C4-2B (cell line): ENCODE measurements around the gene NDFIP2.

Experiments
- H3K27ac ChIP-seq: fragments of 450-650 bp; 2 replicates; pipeline ENCODE4 v1.5.1; 2017
- ZFX ChIP-seq: fragments of 450-650 bp; IDR thresholded peaks from 2 replicates; pipeline ENCODE4 v1.6.1; 2017
- TF ChIP-seq, protein P1 (sequence below): fragments of 450-650 bp; conservative IDR thresholded peaks from 2 replicates; pipeline ENCODE4 v1.5.1; 2017; ENCODE audit warnings: mild to moderate bottlenecking

The NDFIP2 gene

DNA sequence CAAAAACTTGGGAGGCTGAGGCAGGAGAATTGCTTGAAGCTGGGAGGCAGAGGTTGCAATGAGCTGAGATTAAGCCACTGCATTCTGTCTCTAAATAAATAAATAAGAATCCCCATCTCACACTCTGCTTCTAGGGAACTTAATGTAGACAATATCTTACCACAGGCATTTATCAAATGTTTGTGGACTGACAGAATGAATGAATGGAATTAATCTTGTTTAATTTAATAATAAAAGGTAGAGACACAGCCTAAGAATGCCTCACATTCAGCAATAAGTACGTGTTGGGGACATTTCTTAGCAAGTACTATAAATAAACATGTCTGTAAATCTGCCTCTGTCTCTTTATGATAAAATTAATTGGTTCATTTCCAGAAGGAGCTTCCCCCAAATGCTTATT, 38.7 kb upstream of the NDFIP2 start:
- no peak for TF ChIP-seq ZFX
- TF ChIP-seq, protein P1, sequence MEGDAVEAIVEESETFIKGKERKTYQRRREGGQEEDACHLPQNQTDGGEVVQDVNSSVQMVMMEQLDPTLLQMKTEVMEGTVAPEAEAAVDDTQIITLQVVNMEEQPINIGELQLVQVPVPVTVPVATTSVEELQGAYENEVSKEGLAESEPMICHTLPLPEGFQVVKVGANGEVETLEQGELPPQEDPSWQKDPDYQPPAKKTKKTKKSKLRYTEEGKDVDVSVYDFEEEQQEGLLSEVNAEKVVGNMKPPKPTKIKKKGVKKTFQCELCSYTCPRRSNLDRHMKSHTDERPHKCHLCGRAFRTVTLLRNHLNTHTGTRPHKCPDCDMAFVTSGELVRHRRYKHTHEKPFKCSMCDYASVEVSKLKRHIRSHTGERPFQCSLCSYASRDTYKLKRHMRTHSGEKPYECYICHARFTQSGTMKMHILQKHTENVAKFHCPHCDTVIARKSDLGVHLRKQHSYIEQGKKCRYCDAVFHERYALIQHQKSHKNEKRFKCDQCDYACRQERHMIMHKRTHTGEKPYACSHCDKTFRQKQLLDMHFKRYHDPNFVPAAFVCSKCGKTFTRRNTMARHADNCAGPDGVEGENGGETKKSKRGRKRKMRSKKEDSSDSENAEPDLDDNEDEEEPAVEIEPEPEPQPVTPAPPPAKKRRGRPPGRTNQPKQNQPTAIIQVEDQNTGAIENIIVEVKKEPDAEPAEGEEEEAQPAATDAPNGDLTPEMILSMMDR, result no peak

DNA sequence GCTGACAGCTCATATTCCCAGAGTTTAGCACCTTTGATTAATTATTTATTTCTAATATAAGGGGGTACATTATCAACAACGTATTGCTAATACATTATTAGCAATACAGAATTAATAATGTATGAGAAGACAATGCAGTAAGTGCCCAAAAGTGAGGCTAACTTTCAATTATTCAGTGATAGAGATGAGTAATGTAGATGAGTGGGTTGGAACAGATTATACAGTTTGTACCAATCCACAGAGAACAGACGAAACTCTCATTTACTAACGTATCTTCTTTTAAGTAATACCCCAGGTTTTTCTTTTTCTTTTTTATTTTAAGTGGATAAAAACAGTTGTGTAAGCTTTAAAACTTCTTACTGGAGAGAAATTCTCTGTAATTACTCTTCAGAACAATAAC, 38.2 kb upstream of the NDFIP2 start:
- TF ChIP-seq, protein P1, result no peak
- no peak for TF ChIP-seq ZFX
- no peak overlapping the region for H3K27ac ChIP-seq

More for the DNA sequence above, 38.7 kb upstream of the NDFIP2 start:
- H3K27ac ChIP-seq, result peak overlapping the region; percentile 88

DNA sequence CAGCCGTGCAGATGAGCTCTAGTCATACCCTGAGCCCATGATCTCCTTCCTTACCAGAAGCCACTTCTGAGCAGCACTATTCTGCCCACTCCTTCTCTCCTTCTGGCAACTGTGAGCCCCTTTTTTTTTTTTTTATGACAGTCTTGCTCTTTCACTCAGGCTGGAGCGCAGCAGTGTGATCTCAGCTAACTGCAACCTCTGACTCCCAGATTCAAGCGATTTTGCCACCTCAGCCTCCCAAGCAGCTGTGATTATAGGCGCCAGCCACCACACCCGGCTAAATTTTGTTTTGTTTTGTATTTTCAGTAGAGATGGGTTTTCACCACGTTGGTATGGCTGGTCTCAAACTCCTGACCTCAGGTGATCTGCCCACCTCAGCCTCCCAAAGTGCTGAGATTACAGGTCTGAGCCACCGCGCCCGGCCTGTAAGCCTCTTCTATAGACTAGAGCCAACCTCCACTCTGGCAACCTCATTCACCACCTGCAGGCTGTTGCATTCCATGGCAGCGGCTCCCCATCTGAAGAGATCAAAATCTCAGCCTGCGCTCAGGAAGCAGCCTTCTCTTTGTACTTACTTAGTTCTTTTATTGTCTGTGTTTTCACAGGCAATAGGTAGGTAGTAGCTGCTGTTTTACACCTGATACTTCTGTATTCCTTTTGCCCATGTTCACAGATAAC, 34.8 kb upstream of the NDFIP2 start:
- no peak overlapping the region for H3K27ac ChIP-seq
- no peak for TF ChIP-seq ZFX
- TF ChIP-seq, protein P1, result no peak

DNA sequence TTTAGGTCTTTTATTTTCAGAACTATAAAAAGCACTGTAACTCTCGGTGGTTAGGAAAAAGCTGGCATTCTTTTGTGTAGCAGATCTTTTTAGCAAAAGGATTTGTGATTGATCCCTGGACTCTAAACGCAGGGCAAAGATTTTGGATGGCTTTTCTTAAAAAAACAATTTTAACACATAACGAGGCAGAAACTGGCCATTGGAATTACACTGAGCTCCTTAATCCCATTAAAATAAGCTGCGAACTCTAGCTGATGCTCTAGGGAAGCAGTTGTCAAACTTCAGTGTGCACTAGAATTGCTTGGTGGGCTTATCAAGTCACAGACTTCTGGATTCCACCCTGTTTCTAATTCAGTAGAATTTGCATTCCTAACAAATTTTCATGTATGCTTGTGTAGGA, 33.8 kb upstream of the NDFIP2 start:
- TF ChIP-seq, protein P1, result no peak
- H3K27ac ChIP-seq, result no peak overlapping the region

DNA sequence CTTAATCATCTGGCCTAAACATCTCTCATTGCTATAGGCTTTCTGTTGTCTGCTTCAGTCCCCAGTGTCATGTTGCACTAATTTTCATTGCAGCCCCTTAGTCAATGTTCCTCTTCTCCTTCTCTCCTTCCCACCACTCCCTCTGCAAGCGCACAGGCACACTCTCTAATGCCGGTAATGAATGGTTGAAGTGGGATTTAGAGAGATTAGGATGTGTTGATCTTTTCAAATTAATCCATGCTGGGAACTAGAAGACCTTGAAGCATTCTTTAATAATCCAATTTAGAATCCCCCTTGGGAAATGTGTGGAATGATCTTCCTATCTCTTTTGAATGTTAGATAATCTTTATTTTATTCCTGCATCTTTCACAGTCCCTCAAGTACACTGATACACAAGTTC, 33.2 kb upstream of the NDFIP2 start:
- no peak overlapping the region for H3K27ac ChIP-seq
- TF ChIP-seq, protein P1, result no peak
- TF ChIP-seq ZFX, result no peak

DNA sequence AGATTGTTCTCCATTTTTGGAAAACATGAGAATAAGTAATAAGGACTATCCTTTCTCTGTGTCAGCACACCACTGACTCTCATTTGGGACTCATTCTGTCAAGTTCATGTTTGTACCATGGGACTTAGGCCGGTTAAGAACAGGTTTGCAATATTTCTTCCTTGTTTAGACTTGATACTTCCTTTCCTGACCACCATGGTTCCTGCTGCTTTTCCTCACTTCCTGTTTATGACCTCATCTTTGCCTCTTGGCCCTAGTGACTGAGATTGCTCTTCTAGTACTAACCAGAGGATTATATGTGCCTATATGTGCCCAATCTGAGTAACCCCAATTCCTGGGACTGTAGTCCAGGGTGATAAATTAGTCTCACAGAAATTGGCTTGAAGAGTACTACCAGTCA, 32.5 kb upstream of the NDFIP2 start:
- TF ChIP-seq, protein P1, result no peak
- TF ChIP-seq ZFX, result no peak
- no peak overlapping the region for H3K27ac ChIP-seq

DNA sequence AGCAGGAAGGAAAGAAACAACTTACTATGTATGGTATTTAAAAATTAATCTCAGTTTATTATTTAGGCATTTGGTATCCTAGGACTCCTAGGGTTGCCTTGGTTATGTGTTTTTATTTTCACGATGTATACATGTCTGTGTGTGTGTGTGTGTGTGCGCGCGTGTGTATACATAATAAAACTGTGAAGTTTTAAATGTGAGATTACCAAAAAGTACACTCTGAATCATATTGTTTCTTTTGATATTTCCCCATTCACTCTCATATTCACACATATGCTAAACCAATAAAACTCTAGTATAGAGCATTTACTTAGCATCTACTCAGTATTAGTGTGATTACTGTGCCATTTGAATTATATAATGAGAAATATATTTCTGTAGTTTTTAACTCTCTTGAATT, 30.8 kb upstream of the NDFIP2 start:
- TF ChIP-seq ZFX, result no peak
- TF ChIP-seq, protein P1, result no peak
- H3K27ac ChIP-seq, result no peak overlapping the region
